PC-3 (cell line): ENCODE measurements around the gene LIPC. TPM values are rescaled to one million over a fixed set of nuclear protein-coding genes. Genes with fewer than 3 reads are reported as not detected.

ENCODE experiments used
- ATAC-seq: fragments of 200-7000 bp; cut with Tn5 transposase; 2 replicates; pipeline ENCODE4 v1.9.1; 2020; ENCODE audit warnings: mild to moderate bottlenecking, moderate library complexity
- BruUV-seq: library from RNA; stranded (reverse); fragments of 400-500 nt; replicated peaks from 2 replicates; lab custom pipeline; 2021; lab: Mats Ljungman, UMichigan
- CTCF ChIA-PET: fragments of 300-600 bp; sonication (Branson Sonifier 250); formaldehyde crosslinking; loops from one replicate; lab custom pipeline; 2022; ENCODE audit warnings: antibody characterized with exemption; lab: Charles Lee
- POLR2A ChIA-PET: fragments of 300-600 bp; sonication (Branson Sonifier 250); formaldehyde crosslinking; loops from one replicate; lab custom pipeline; 2022; ENCODE audit warnings: antibody characterized with exemption; ENCODE audit not compliant: unreplicated experiment; lab: Charles Lee
- DNase-seq: peaks from one replicate; pipeline ENCODE4 v3.0.0-alpha.2; 2015
- H2AFZ ChIP-seq: fragments of 300-600 bp; sonication (generic); 2 replicates; pipeline ENCODE4 v1.6.0; 2016; ENCODE audit warnings: antibody characterized with exemption, low read length
- H3F3A ChIP-seq: fragments of 300-600 bp; sonication (generic); one replicate; pipeline ENCODE4 v1.6.0; 2017; ENCODE audit warnings: antibody characterized with exemption, low read length, control low read depth, mild to moderate bottlenecking; ENCODE audit not compliant: unreplicated experiment
- H3K27ac ChIP-seq: fragments of 300-600 bp; sonication (generic); 2 replicates; pipeline ENCODE4 v1.5.1; 2016; ENCODE audit warnings: mild to moderate bottlenecking, low read length
- H3K27me3 ChIP-seq: fragments of 300-600 bp; sonication (generic); 2 replicates; pipeline ENCODE4 v1.6.1; 2016; ENCODE audit warnings: low read length, mixed read lengths
- H3K36me3 ChIP-seq: fragments of 300-600 bp; sonication (generic); 2 replicates; pipeline ENCODE4 v1.6.1; 2016; ENCODE audit warnings: low read depth, mixed run types, low read length, mixed read lengths
- H3K4me1 ChIP-seq: fragments of 300-600 bp; sonication (generic); 2 replicates; pipeline ENCODE4 v1.5.1; 2016; ENCODE audit warnings: low read length; ENCODE audit not compliant: insufficient read depth
- H3K4me2 ChIP-seq: fragments of 300-600 bp; sonication (generic); 2 replicates; pipeline ENCODE4 v1.6.0; 2016; ENCODE audit warnings: low read length
- H3K4me3 ChIP-seq: fragments of 300-600 bp; sonication (generic); 2 replicates; pipeline ENCODE4 v1.5.1; 2016; ENCODE audit warnings: mild to moderate bottlenecking, low read length, mixed read lengths
- H3K79me2 ChIP-seq: fragments of 300-600 bp; sonication (generic); 2 replicates; pipeline ENCODE4 v1.6.1; 2017; ENCODE audit warnings: low read length, mixed read lengths
- H3K9ac ChIP-seq: fragments of 300-600 bp; sonication (generic); 2 replicates; pipeline ENCODE4 v1.6.0; 2016; ENCODE audit warnings: mild to moderate bottlenecking, low read length
- H3K9me2 ChIP-seq: fragments of 300-600 bp; sonication (generic); replicated peaks from 2 replicates; pipeline ENCODE4 v1.6.1; 2016; ENCODE audit warnings: mixed run types, low read length, mixed read lengths
- H3K9me3 ChIP-seq: fragments of 300-600 bp; sonication (generic); 2 replicates; pipeline ENCODE4 v1.6.1; 2016; ENCODE audit warnings: low read length, mixed read lengths
- H4K20me1 ChIP-seq: fragments of 300-600 bp; sonication (generic); 2 replicates; pipeline ENCODE4 v1.6.1; 2016; ENCODE audit warnings: low read length, mixed read lengths
- CTCF ChIP-seq: fragments of 300-600 bp; sonication (generic); conservative IDR thresholded peaks from 2 replicates; pipeline ENCODE4 v1.5.1; 2017; ENCODE audit warnings: antibody characterized with exemption, low read depth, mild to moderate bottlenecking, low read length
- EZH2 ChIP-seq: fragments of 300-600 bp; sonication (generic); IDR thresholded peaks from one replicate; pipeline ENCODE4 v1.6.1; 2017; ENCODE audit warnings: antibody characterized with exemption, mild to moderate bottlenecking, low read length; ENCODE audit not compliant: unreplicated experiment
- EZH2phosphoT487 ChIP-seq: fragments of 300-600 bp; sonication (generic); IDR thresholded peaks from 2 replicates; pipeline ENCODE4 v1.6.1; 2018; ENCODE audit warnings: mild to moderate bottlenecking, antibody characterized with exemption, low read length, borderline replicate concordance
- intact Hi-C: fragments of 100-400 bp; cut with micrococcal nuclease; formaldehyde crosslinking; loops from 2 replicates; pipeline ENCODE4 v1.9.0; 2023
- total RNA-seq: library from RNA; depleted of rRNA; stranded (reverse); fragments of >200 nt; gene quantifications from 2 replicates; pipeline ENCODE4 v1.2.3, GENCODE V29; 2014

The LIPC gene
- total RNA-seq, 1 experiment from 2014 or later = not detected

GRCh38 chr15:58504674-58505234 is 73.0 kb downstream of the LIPC start:
- H2AFZ ChIP-seq = no peak overlapping the region
- no peak overlapping the region for H3K9ac ChIP-seq
- H3K27ac ChIP-seq = no peak overlapping the region
- H3K27me3 ChIP-seq = no peaks in the 10 kb centered on the region
- H3K4me1 ChIP-seq = no peaks in the 10 kb centered on the region
- no peak for DNase-seq
- no peak for ATAC-seq
- no peak for TF ChIP-seq EZH2
- H3K4me2 ChIP-seq = no peak overlapping the region
- no peaks in the 10 kb centered on the region for H3F3A ChIP-seq
- no peaks in the 10 kb centered on the region for H3K79me2 ChIP-seq
- intact Hi-C loops = no loop called here
- ChIA-PET CTCF (no interaction called here), POLR2A (no interaction called here)
- H3K36me3 ChIP-seq = no peaks in the 10 kb centered on the region
- BruUV-seq = no TSS peak
- H3K9me2 ChIP-seq = no peaks in the 10 kb centered on the region
- no peaks in the 10 kb centered on the region for H3K9me3 ChIP-seq
- H4K20me1 ChIP-seq = no peaks in the 10 kb centered on the region
- no peak overlapping the region for H3K4me3 ChIP-seq

GRCh38 chr15:58505581-58505980 is 73.8 kb downstream of the LIPC start:
- Histone ChIP-seq H3K9ac (no peak overlapping the region), H3K79me2 (no peaks in the 10 kb centered on the region), H3F3A (no peaks in the 10 kb centered on the region), H3K4me1 (no peaks in the 10 kb centered on the region), H3K4me3 (no peak overlapping the region), H3K27ac (no peak overlapping the region), H3K4me2 (no peak overlapping the region), H3K36me3 (no peaks in the 10 kb centered on the region), H3K27me3 (no peaks in the 10 kb centered on the region), H3K9me2 (no peaks in the 10 kb centered on the region), H2AFZ (no peak overlapping the region), H4K20me1 (no peaks in the 10 kb centered on the region), H3K9me3 (no peaks in the 10 kb centered on the region)
- ChIA-PET CTCF (no interaction called here), POLR2A (no interaction called here)
- no TSS peak for BruUV-seq
- TF ChIP-seq EZH2phosphoT487 (no peak), CTCF (no peak), EZH2 (no peak)
- intact Hi-C loops = no loop called here
- no peak for ATAC-seq
- peak; percentile 50 for DNase-seq

- Histone ChIP-seq H3K27ac (no peak overlapping the region), H2AFZ (no peak overlapping the region), H4K20me1 (no peaks in the 10 kb centered on the region), H3F3A (no peaks in the 10 kb centered on the region), H3K79me2 (no peaks in the 10 kb centered on the region), H3K36me3 (no peaks in the 10 kb centered on the region), H3K4me2 (no peak overlapping the region), H3K4me1 (no peaks in the 10 kb centered on the region), H3K9me2 (no peaks in the 10 kb centered on the region), H3K27me3 (no peaks in the 10 kb centered on the region), H3K4me3 (no peak overlapping the region), H3K9ac (no peak overlapping the region), H3K9me3 (no peaks in the 10 kb centered on the region)
- ChIA-PET CTCF (no interaction called here), POLR2A (no interaction called here)
- TF ChIP-seq CTCF (no peak), EZH2phosphoT487 (no peak), EZH2 (no peak)
- intact Hi-C loops = no loop called here
- no peak for ATAC-seq
- no TSS peak for BruUV-seq
- no peak for DNase-seq
Observed at GRCh38 chr15:58506064-58506490, 74.3 kb downstream of the LIPC start.
